Breast epithelium (tissue), 4 donors: ENCODE data around the gene PLXNA4. TPM values are rescaled to one million over a fixed set of nuclear protein-coding genes. Genes with fewer than 3 reads are reported as not detected.

ENCODE experiments used
- DNase-seq, 2 donors: peaks; one replicate each; pipeline ENCODE4 v3.0.0-alpha.2; 2019; ENCODE audit warnings: low spot score in 2 of 2
- H3K27ac ChIP-seq, 2 donors: fragments of 200-600 bp; sonication (generic) in 1 of 2; one replicate each; pipeline ENCODE4 v1.5.1; 2016 to 2019; ENCODE audit warnings: mild to moderate bottlenecking in 1 of 2
- H3K27me3 ChIP-seq, 2 donors: fragments of 200-600 bp; sonication (generic) in 1 of 2; one replicate each; pipeline versions ENCODE4 v1.5.1 to v1.6.0; 2017 to 2019; ENCODE audit warnings: control low read depth in 1 of 2, mild to moderate bottlenecking in 1 of 2
- H3K36me3 ChIP-seq: fragments of 200-600 bp; one replicate; pipeline ENCODE4 v1.5.1; 2019
- H3K4me1 ChIP-seq, 2 donors: fragments of 200-600 bp; sonication (generic); one replicate each; pipeline ENCODE4 v1.5.1; 2016 to 2019; ENCODE audit warnings: control low read depth in 1 of 2
- H3K4me3 ChIP-seq, 3 donors: fragments of 200-600 bp; sonication (generic); 1 replicate in 2 of 3; 2 replicates in 1 of 3; pipeline ENCODE4 v1.5.1; 2016 to 2019; ENCODE audit warnings: mild to moderate bottlenecking in 3 of 3, moderate library complexity in 2 of 3
- H3K9me3 ChIP-seq, 2 donors: fragments of 200-600 bp; sonication (generic) in 1 of 2; one replicate each; pipeline ENCODE4 v1.5.1; 2016 to 2019; ENCODE audit warnings: control low read depth in 1 of 2
- POLR2A ChIP-seq: fragments of 450-650 bp; IDR thresholded peaks from one replicate; pipeline ENCODE4 v1.6.1; 2016; ENCODE audit warnings: antibody characterized with exemption, mild to moderate bottlenecking, moderate library complexity
- POLR2AphosphoS5 ChIP-seq, 3 donors: sonication (generic); formaldehyde crosslinking; IDR thresholded peaks; one replicate each; pipeline ENCODE4 v1.6.1; 2017; ENCODE audit warnings: antibody characterized with exemption in 3 of 3
- intact Hi-C: fragments of 100-400 bp; cut with DNase I; formaldehyde crosslinking; loops from one replicate; pipeline ENCODE4 v1.15.1; 2023; ENCODE audit warnings: low total_unique reads
- total RNA-seq, 3 donors: library from RNA; depleted of rRNA; stranded (reverse); fragments of >200 nt; gene quantifications; one replicate each; pipeline ENCODE4 v1.1.0, GENCODE V29; 2016
- TF ChIP-seq, protein P1 (sequence below), 3 donors: fragments of 450-650 bp; IDR thresholded peaks; one replicate each; pipeline ENCODE4 v1.5.1; 2016 to 2017; ENCODE audit warnings: antibody characterized with exemption in 3 of 3, mild to moderate bottlenecking in 3 of 3, moderate library complexity in 3 of 3

PLXNA4 gene
- total RNA-seq, 3 donors from 2014 or later = 7.2 to 32.5 (median 26.2) TPM

GRCh38 chr7:132461032-132461592 is 115.2 kb downstream of the PLXNA4 start:
- no peaks in the 10 kb centered on the region for H3K4me1 ChIP-seq
- H3K36me3 ChIP-seq = no peaks in the 10 kb centered on the region
- H3K9me3 ChIP-seq = no peaks in the 10 kb centered on the region

GRCh38 chr7:132458729-132459128 is 117.5 kb downstream of the PLXNA4 start:
- H3K9me3 ChIP-seq = no peaks in the 10 kb centered on the region
- H3K4me3 ChIP-seq = no peak overlapping the region
- no peak for DNase-seq
- TF ChIP-seq POLR2AphosphoS5 (IDR thresholded peaks at IDR 0.05) (no peak), POLR2A (no peak)
- TF ChIP-seq, protein P1, sequence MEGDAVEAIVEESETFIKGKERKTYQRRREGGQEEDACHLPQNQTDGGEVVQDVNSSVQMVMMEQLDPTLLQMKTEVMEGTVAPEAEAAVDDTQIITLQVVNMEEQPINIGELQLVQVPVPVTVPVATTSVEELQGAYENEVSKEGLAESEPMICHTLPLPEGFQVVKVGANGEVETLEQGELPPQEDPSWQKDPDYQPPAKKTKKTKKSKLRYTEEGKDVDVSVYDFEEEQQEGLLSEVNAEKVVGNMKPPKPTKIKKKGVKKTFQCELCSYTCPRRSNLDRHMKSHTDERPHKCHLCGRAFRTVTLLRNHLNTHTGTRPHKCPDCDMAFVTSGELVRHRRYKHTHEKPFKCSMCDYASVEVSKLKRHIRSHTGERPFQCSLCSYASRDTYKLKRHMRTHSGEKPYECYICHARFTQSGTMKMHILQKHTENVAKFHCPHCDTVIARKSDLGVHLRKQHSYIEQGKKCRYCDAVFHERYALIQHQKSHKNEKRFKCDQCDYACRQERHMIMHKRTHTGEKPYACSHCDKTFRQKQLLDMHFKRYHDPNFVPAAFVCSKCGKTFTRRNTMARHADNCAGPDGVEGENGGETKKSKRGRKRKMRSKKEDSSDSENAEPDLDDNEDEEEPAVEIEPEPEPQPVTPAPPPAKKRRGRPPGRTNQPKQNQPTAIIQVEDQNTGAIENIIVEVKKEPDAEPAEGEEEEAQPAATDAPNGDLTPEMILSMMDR (IDR thresholded peaks at IDR 0.05) = no peak
- intact Hi-C loops = loop anchor here (1.0 kb wide), 1 partner anchor 10 kb away; no protein-coding TSS in a partner anchor
- no peaks in the 10 kb centered on the region for H3K4me1 ChIP-seq
- H3K27me3 ChIP-seq = no peaks in the 10 kb centered on the region
- H3K36me3 ChIP-seq = no peaks in the 10 kb centered on the region
- no peak overlapping the region for H3K27ac ChIP-seq

More at GRCh38 chr7:132461032-132461592, 115.2 kb downstream of the PLXNA4 start:
- intact Hi-C loops = no loop called here
- TF ChIP-seq POLR2A (no peak), POLR2AphosphoS5 (IDR thresholded peaks at IDR 0.05) (no peak)
- TF ChIP-seq, protein P1 (IDR thresholded peaks at IDR 0.05) = no peak
- DNase-seq = no peak
- no peak overlapping the region for H3K27ac ChIP-seq
- H3K4me3 ChIP-seq = no peak overlapping the region
- H3K27me3 ChIP-seq = no peaks in the 10 kb centered on the region

- H3K4me3 ChIP-seq = no peak overlapping the region
- no peaks in the 10 kb centered on the region for H3K36me3 ChIP-seq
- H3K4me1 ChIP-seq = no peaks in the 10 kb centered on the region
- TF ChIP-seq POLR2AphosphoS5 (IDR thresholded peaks at IDR 0.05) (no peak), POLR2A (no peak)
- TF ChIP-seq, protein P1 (IDR thresholded peaks at IDR 0.05) = no peak
- DNase-seq = no peak
- intact Hi-C loops = no loop called here
- H3K9me3 ChIP-seq = no peaks in the 10 kb centered on the region
- no peak overlapping the region for H3K27ac ChIP-seq
- no peaks in the 10 kb centered on the region for H3K27me3 ChIP-seq
Observed at GRCh38 chr7:132457658-132458057, 118.6 kb downstream of the PLXNA4 start.

DNA sequence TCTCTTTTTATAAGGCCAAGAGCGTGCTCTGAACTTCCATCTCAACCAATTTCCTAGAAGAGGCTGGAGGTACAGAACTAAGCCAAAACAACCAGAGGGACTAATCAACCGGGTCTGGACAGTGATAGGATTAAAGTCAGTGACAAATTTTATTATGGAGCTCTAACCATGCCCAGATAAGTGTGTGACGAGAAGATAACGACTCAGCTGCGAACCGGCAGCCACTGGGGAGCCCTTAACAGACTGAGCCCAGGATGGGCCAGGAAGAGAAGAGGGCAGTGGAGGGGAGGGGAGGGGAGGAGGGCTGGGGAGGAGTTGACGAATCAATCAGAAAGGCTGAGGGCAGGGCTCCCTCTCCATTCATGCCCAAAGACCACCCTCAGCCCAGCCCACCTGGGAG is 119.9 kb downstream of the PLXNA4 start:
- DNase-seq = no peak
- H3K36me3 ChIP-seq = no peaks in the 10 kb centered on the region
- H3K9me3 ChIP-seq = no peaks in the 10 kb centered on the region
- intact Hi-C loops = no loop called here
- no peak overlapping the region for H3K27ac ChIP-seq
- TF ChIP-seq POLR2AphosphoS5 (IDR thresholded peaks at IDR 0.05) (no peak), POLR2A (no peak)
- TF ChIP-seq, protein P1 (IDR thresholded peaks at IDR 0.05) = no peak
- H3K4me3 ChIP-seq = no peak overlapping the region
- H3K27me3 ChIP-seq = no peaks in the 10 kb centered on the region
- H3K4me1 ChIP-seq = no peaks in the 10 kb centered on the region

- Histone ChIP-seq H3K4me3 (no peak overlapping the region), H3K27ac (no peak overlapping the region), H3K27me3 (no peaks in the 10 kb centered on the region), H3K4me1 (no peaks in the 10 kb centered on the region), H3K36me3 (no peaks in the 10 kb centered on the region), H3K9me3 (no peaks in the 10 kb centered on the region)
- intact Hi-C loops = no loop called here
- TF ChIP-seq, protein P1 (IDR thresholded peaks at IDR 0.05) = no peak
- TF ChIP-seq POLR2A (no peak), POLR2AphosphoS5 (IDR thresholded peaks at IDR 0.05) (no peak)
- DNase-seq = no peak
Observed at GRCh38 chr7:132455378-132455777, 120.9 kb downstream of the PLXNA4 start.
